Chondrocyte (in vitro differentiated cells): ENCODE data around the gene SV2C. TPM values are rescaled to one million over a fixed set of nuclear protein-coding genes. Genes with fewer than 3 reads are reported as not detected.

Experiments used
- DNase-seq: peaks from one replicate; pipeline ENCODE4 v3.0.0; 2021; ENCODE audit warnings: mixed read lengths, low spot score
- H3K27ac Mint-ChIP-seq: one replicate; pipeline ENCODE4 v1.8.0; 2021; ENCODE audit warnings: mild to moderate bottlenecking, moderate library complexity, mixed read lengths; ENCODE audit not compliant: unreplicated experiment
- H3K27me3 Mint-ChIP-seq: 2 replicates; pipeline ENCODE4 v1.8.0; 2021; ENCODE audit warnings: low read depth, mixed read lengths
- H3K36me3 Mint-ChIP-seq: 2 replicates; pipeline ENCODE4 v1.8.0; 2021; ENCODE audit warnings: low read depth, mixed read lengths
- H3K4me1 Mint-ChIP-seq: 2 replicates; pipeline ENCODE4 v1.8.0; 2021; ENCODE audit warnings: low read depth, mild to moderate bottlenecking, mixed read lengths
- H3K4me3 Mint-ChIP-seq: one replicate; pipeline ENCODE4 v1.8.0; 2021; ENCODE audit warnings: mild to moderate bottlenecking, moderate library complexity, mixed read lengths; ENCODE audit not compliant: unreplicated experiment
- H3K9me3 Mint-ChIP-seq: 2 replicates; pipeline ENCODE4 v1.8.0; 2021; ENCODE audit warnings: low read depth, mixed read lengths
- total RNA-seq: library from RNA; stranded (reverse); gene quantifications from 3 replicates; pipeline ENCODE4 v1.2.1, GENCODE V29; 2021
- TF ChIP-seq, protein P1 (sequence below): fragments of 200-600 bp; sonication (generic); IDR thresholded peaks from 2 replicates; pipeline ENCODE4 v1.5.0; 2021; ENCODE audit warnings: antibody characterized with exemption, mild to moderate bottlenecking, moderate library complexity

The SV2C gene
- total RNA-seq, 1 donor from 2014 or later = 0.02 TPM

DNA sequence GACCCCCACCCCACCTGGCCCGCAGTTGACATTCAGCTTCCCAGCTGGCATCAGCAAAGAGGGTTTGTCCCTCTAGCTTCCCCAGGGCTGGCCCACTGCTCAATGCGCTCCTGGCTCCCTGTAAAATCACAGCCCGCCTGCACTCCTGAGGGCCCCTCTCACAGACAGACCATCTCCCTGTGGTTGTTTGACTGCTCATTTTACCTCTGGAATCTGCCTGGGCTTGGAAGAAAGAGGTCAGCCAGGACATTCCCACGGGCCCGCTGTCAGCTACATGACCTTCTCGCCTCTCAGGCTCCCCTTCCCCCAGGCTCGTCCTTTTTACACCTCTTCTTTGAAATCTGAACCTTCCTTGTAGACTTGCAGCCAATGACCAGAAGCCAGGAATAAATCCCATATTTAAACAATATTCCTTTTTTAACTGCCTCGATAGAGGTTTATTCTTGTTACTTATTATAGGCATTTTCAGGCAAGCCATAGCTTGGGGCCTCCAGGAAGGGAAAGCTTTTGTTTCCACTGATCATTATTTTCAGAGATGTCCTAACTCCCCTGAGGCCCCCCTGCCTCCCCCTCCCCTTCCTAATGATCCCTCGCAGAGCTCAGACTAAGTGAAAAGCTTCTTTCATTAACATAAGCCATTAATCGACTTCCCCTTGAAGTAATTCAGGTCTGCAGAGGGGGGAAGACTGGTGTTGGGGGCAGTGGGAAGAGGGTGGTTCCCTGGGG, 243.6 kb downstream of the SV2C start:
- Mint-ChIP-seq H3K9me3 (peaks cover 11% of the 10 kb centered on the region), H3K4me3 (no peak overlapping the region), H3K27me3 (no peaks in the 10 kb centered on the region), H3K27ac (peak overlapping the region; percentile 49), H3K4me1 (peaks cover 20% of the 10 kb centered on the region), H3K36me3 (peaks cover 2% of the 10 kb centered on the region)
- no peak for DNase-seq
- TF ChIP-seq, protein P1, sequence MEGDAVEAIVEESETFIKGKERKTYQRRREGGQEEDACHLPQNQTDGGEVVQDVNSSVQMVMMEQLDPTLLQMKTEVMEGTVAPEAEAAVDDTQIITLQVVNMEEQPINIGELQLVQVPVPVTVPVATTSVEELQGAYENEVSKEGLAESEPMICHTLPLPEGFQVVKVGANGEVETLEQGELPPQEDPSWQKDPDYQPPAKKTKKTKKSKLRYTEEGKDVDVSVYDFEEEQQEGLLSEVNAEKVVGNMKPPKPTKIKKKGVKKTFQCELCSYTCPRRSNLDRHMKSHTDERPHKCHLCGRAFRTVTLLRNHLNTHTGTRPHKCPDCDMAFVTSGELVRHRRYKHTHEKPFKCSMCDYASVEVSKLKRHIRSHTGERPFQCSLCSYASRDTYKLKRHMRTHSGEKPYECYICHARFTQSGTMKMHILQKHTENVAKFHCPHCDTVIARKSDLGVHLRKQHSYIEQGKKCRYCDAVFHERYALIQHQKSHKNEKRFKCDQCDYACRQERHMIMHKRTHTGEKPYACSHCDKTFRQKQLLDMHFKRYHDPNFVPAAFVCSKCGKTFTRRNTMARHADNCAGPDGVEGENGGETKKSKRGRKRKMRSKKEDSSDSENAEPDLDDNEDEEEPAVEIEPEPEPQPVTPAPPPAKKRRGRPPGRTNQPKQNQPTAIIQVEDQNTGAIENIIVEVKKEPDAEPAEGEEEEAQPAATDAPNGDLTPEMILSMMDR = no peak

GRCh38 chr5:76329346-76329745, 246.2 kb downstream of the SV2C start:
- Mint-ChIP-seq H3K36me3 (no peaks in the 10 kb centered on the region), H3K9me3 (no peaks in the 10 kb centered on the region), H3K27me3 (no peaks in the 10 kb centered on the region), H3K27ac (no peak overlapping the region), H3K4me1 (peaks cover 20% of the 10 kb centered on the region), H3K4me3 (no peak overlapping the region)
- DNase-seq = no peak
- TF ChIP-seq, protein P1 = no peak

- no peaks in the 10 kb centered on the region for H3K36me3 Mint-ChIP-seq
- no peak overlapping the region for H3K4me3 Mint-ChIP-seq
- peaks cover 7% of the 10 kb centered on the region for H3K4me1 Mint-ChIP-seq
- DNase-seq = no peak
- no peaks in the 10 kb centered on the region for H3K9me3 Mint-ChIP-seq
- H3K27ac Mint-ChIP-seq = no peak overlapping the region
- TF ChIP-seq, protein P1 = no peak
- H3K27me3 Mint-ChIP-seq = no peaks in the 10 kb centered on the region
Observed at GRCh38 chr5:76331126-76331525, 247.9 kb downstream of the SV2C start.

GRCh38 chr5:76332102-76332501, 248.9 kb downstream of the SV2C start:
- Mint-ChIP-seq H3K27me3 (no peaks in the 10 kb centered on the region), H3K4me3 (no peak overlapping the region), H3K4me1 (no peaks in the 10 kb centered on the region), H3K9me3 (no peaks in the 10 kb centered on the region), H3K27ac (no peak overlapping the region), H3K36me3 (no peaks in the 10 kb centered on the region)
- DNase-seq = no peak
- TF ChIP-seq, protein P1 = no peak

- TF ChIP-seq, protein P1 = no peak
- DNase-seq = no peak
- Mint-ChIP-seq H3K27me3 (no peaks in the 10 kb centered on the region), H3K27ac (no peak overlapping the region), H3K9me3 (no peaks in the 10 kb centered on the region), H3K36me3 (no peaks in the 10 kb centered on the region), H3K4me3 (no peak overlapping the region), H3K4me1 (peaks cover 5% of the 10 kb centered on the region)
Observed at GRCh38 chr5:76332611-76333205, 249.5 kb downstream of the SV2C start.
